GM12874 (cell line): Measurements from ENCODE around the gene TMEM132D.

ENCODE experiments used
- CTCF ChIP-seq: IDR thresholded peaks from 2 replicates; pipeline ENCODE4 v1.5.1; 2011; ENCODE audit warnings: low read depth, mild to moderate bottlenecking, control low read depth, low read length, moderate library complexity; ENCODE audit not compliant: insufficient read depth

TMEM132D gene

DNA sequence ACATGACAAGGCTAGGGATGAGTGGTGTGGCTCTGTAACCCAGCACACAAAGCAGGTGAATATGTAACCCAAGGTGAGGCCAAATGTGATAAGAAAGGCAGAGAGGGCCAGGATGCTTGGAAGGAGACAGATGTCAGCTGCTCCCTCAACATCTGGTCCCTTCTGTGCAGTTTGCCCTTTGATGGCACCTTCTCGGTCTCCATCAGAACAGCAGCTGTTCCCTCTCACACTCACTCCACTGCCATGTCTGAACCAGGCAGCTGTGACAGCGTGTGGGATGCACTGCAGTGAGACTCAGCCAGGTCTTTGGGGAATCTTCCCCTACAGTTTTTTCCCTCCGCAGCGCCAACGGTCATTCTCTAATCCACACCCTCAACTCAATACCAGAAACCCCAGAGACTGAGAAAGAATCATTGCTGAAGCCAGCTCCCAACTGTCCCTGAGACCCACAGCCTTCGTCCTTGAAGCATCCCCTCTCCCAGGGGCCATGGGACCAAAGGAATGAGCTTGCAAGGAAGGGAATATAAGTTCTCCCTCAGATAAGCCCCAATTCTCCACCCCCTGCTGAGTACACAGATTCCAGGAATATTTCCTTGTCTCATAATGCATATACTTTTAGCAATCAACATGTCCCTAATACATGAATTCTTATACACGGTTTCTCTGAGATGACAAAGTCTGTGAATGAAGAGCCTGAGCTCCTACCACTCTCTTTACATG, 820.5 kb downstream of the TMEM132D start:
- no peak for TF ChIP-seq CTCF

DNA sequence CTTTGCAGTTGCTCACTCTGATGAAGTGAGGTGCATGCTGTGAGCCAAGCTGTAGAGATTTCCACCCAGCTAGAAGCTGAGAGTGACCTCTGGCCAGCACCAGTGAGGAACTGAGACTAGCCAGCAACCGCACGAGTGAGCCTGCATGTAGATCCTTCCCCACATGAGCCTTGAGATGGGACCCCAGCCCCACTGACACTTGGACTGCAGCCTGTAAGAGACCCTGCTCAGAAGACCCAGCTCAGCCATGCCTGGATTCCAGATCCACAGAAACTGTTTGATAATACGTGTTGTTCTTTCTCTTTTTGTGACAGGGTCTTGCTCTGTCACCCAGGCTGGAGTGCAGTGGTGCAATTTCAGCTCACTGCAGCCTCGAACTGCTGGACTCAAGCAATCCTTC, 821.4 kb downstream of the TMEM132D start:
- TF ChIP-seq CTCF: no peak

DNA sequence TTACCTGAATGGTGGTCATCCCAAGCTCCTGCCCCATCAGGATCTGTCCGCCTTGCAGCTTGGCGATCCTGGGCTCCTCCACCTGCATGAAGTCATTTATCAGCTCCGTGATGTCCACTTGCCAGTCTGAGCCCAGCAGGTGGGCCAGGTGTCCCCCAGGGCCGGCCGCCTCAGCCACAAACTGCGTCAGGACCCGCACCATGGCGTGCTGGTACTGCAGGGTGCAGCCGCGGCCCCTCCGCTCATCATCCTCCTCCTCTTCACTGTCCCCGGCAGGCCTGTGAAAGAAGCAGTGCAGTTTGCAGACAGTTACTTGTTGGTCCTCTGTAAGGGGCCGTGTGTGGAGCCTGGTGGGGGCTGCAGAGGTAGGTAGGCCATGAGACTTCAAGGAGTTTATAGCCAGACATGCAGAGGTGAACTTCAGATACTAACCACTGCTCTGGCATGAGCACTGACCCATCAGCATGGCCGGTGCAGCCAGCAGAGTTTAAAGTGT, 822.0 kb downstream of the TMEM132D start:
- no peak for TF ChIP-seq CTCF

GRCh38 chr12:129080821-129081220, 823.0 kb downstream of the TMEM132D start:
- TF ChIP-seq CTCF: no peak

DNA sequence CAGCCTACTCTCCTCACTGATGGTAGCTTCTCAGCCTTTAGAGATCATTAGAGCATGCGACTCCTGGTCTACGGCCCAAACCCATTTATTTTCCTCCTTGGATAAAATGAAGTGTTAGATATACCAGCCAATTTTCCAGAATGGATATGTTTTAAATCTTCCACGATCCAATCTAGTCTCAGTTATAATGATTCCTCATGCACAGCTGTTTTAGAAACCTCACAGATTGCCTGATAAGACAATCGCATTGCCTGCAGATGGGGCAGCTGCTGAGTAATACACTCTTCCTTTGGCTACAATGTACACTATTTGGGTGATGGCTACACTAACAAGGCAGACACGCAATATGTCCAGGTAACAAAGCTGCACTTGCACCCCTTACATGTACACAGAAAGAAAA, 823.4 kb downstream of the TMEM132D start:
- TF ChIP-seq CTCF: no peak

- TF ChIP-seq CTCF: no peak
Measured at GRCh38 chr12:129079719-129080118, 824.1 kb downstream of the TMEM132D start.

GRCh38 chr12:129076441-129077320, 827.1 kb downstream of the TMEM132D start:
- TF ChIP-seq CTCF: no peak
